DOHH2 (cell line): ENCODE measurements around the gene RIT2.

ENCODE experiments used
- H3F3A ChIP-seq: fragments of 200-600 bp; sonication (generic), shearing (Covaris generic); 2 replicates; pipeline ENCODE4 v1.6.0; 2016; ENCODE audit warnings: antibody characterized with exemption, mild to moderate bottlenecking; ENCODE audit not compliant: control insufficient read depth, insufficient read depth
- H3K27ac ChIP-seq: fragments of 200-600 bp; sonication (generic); 2 replicates; pipeline ENCODE4 v1.5.1; 2014; ENCODE audit warnings: low read depth, mild to moderate bottlenecking, low read length, moderate library complexity
- H3K27me3 ChIP-seq: fragments of 200-600 bp; sonication (generic); 2 replicates; pipeline ENCODE4 v1.6.1; 2014; ENCODE audit warnings: mild to moderate bottlenecking, low read length, mixed read lengths; ENCODE audit not compliant: control insufficient read depth
- H3K36me3 ChIP-seq: fragments of 200-600 bp; sonication (generic); 2 replicates; pipeline ENCODE4 v1.6.1; 2014; ENCODE audit warnings: mild to moderate bottlenecking, low read length, moderate library complexity, mixed read lengths; ENCODE audit not compliant: control insufficient read depth
- H3K4me1 ChIP-seq: fragments of 200-600 bp; sonication (generic); 2 replicates; pipeline ENCODE4 v1.6.1; 2014; ENCODE audit warnings: mild to moderate bottlenecking, low read length, mixed read lengths; ENCODE audit not compliant: control insufficient read depth
- H3K4me2 ChIP-seq: fragments of 200-600 bp; sonication (generic); 2 replicates; pipeline ENCODE4 v1.6.0; 2014; ENCODE audit warnings: mild to moderate bottlenecking, low read length, moderate library complexity
- H3K4me3 ChIP-seq: fragments of 200-600 bp; sonication (generic); 2 replicates; pipeline ENCODE4 v1.5.1; 2014; ENCODE audit warnings: mild to moderate bottlenecking, low read length, mixed read lengths
- H3K79me2 ChIP-seq: fragments of 200-600 bp; sonication (generic); 2 replicates; pipeline ENCODE4 v1.6.1; 2014; ENCODE audit warnings: mild to moderate bottlenecking, low read length, mixed read lengths; ENCODE audit not compliant: control insufficient read depth
- H3K9me2 ChIP-seq: fragments of 200-600 bp; sonication (generic); replicated peaks from 2 replicates; pipeline ENCODE4 v1.6.1; 2014; ENCODE audit warnings: mild to moderate bottlenecking, low read length, mixed read lengths; ENCODE audit not compliant: control insufficient read depth
- H3K9me3 ChIP-seq: fragments of 200-600 bp; sonication (generic); 2 replicates; pipeline ENCODE4 v1.6.1; 2014; ENCODE audit warnings: antibody characterized with exemption, low read length, mixed read lengths; ENCODE audit not compliant: control insufficient read depth, insufficient read depth
- H4K20me1 ChIP-seq: fragments of 200-600 bp; sonication (generic); 2 replicates; pipeline ENCODE4 v1.6.0; 2014; ENCODE audit warnings: low read depth, mild to moderate bottlenecking, antibody characterized with exemption, low read length, moderate library complexity; ENCODE audit not compliant: control insufficient read depth, insufficient read depth
- CTCF ChIP-seq: fragments of 200-600 bp; sonication (generic); IDR thresholded peaks from one replicate; pipeline ENCODE4 v1.5.1; 2014; ENCODE audit warnings: antibody characterized with exemption, mild to moderate bottlenecking, low read depth, low read length; ENCODE audit not compliant: poor library complexity, severe bottlenecking
- EZH2phosphoT487 ChIP-seq: fragments of 200-600 bp; sonication (generic); IDR thresholded peaks from 2 replicates; pipeline ENCODE4 v1.6.1; 2017; ENCODE audit warnings: borderline replicate concordance, mild to moderate bottlenecking, antibody characterized with exemption, low read length, moderate library complexity, mixed read lengths

RIT2 gene

GRCh38 chr18:42892181-42892580 lies 223.3 kb downstream of the RIT2 start:
- Histone ChIP-seq H3K9me2 (no peaks in the 10 kb centered on the region), H3F3A (no peaks in the 10 kb centered on the region), H3K4me1 (no peaks in the 10 kb centered on the region), H3K9me3 (no peaks in the 10 kb centered on the region), H4K20me1 (no peaks in the 10 kb centered on the region), H3K27me3 (no peaks in the 10 kb centered on the region), H3K79me2 (no peaks in the 10 kb centered on the region), H3K36me3 (no peaks in the 10 kb centered on the region), H3K27ac (no peak overlapping the region), H3K4me2 (no peak overlapping the region), H3K4me3 (no peak overlapping the region)
- TF ChIP-seq EZH2phosphoT487 = no peak
- no peak for TF ChIP-seq CTCF

- H3K4me1 ChIP-seq = no peaks in the 10 kb centered on the region
- no peaks in the 10 kb centered on the region for H3F3A ChIP-seq
- no peak overlapping the region for H3K27ac ChIP-seq
- H3K9me2 ChIP-seq = no peaks in the 10 kb centered on the region
- no peaks in the 10 kb centered on the region for H3K27me3 ChIP-seq
- no peaks in the 10 kb centered on the region for H3K9me3 ChIP-seq
- no peak overlapping the region for H3K4me3 ChIP-seq
- H4K20me1 ChIP-seq = no peaks in the 10 kb centered on the region
- no peaks in the 10 kb centered on the region for H3K79me2 ChIP-seq
- no peak overlapping the region for H3K4me2 ChIP-seq
- TF ChIP-seq EZH2phosphoT487 = no peak
- TF ChIP-seq CTCF = no peak
- no peaks in the 10 kb centered on the region for H3K36me3 ChIP-seq
Measured at GRCh38 chr18:42891705-42892104, 223.8 kb downstream of the RIT2 start.

GRCh38 chr18:42883169-42883568 lies 232.3 kb downstream of the RIT2 start:
- no peak for TF ChIP-seq EZH2phosphoT487
- no peak for TF ChIP-seq CTCF

GRCh38 chr18:42882122-42882521 lies 233.4 kb downstream of the RIT2 start:
- Histone ChIP-seq H3K4me1 (no peaks in the 10 kb centered on the region), H3K36me3 (no peaks in the 10 kb centered on the region), H3K9me2 (no peaks in the 10 kb centered on the region), H3K79me2 (no peaks in the 10 kb centered on the region), H3K4me2 (no peak overlapping the region), H4K20me1 (no peaks in the 10 kb centered on the region), H3K4me3 (no peak overlapping the region), H3K27ac (no peak overlapping the region), H3K27me3 (no peaks in the 10 kb centered on the region), H3F3A (no peaks in the 10 kb centered on the region), H3K9me3 (no peaks in the 10 kb centered on the region)
- TF ChIP-seq CTCF = no peak
- no peak for TF ChIP-seq EZH2phosphoT487

More at GRCh38 chr18:42883169-42883568, 232.3 kb downstream of the RIT2 start:
- Histone ChIP-seq H3F3A (no peaks in the 10 kb centered on the region), H3K27ac (no peak overlapping the region), H3K4me2 (no peak overlapping the region), H3K9me2 (no peaks in the 10 kb centered on the region), H3K36me3 (no peaks in the 10 kb centered on the region), H3K27me3 (no peaks in the 10 kb centered on the region), H3K4me1 (no peaks in the 10 kb centered on the region), H3K79me2 (no peaks in the 10 kb centered on the region), H4K20me1 (no peaks in the 10 kb centered on the region), H3K9me3 (no peaks in the 10 kb centered on the region), H3K4me3 (no peak overlapping the region)
